ENCODE measurements around the gene SLC7A1. TPM values are rescaled to one million over a fixed set of nuclear protein-coding genes. Genes with fewer than 3 reads are reported as not detected.

Gene SLC7A1
- total and polyA plus RNA-seq, 2 of the 8 experiments (the other 6 are each of a cell fraction or from before 2014, with no cell fraction given): 26.8 to 114 TPM

DNA sequence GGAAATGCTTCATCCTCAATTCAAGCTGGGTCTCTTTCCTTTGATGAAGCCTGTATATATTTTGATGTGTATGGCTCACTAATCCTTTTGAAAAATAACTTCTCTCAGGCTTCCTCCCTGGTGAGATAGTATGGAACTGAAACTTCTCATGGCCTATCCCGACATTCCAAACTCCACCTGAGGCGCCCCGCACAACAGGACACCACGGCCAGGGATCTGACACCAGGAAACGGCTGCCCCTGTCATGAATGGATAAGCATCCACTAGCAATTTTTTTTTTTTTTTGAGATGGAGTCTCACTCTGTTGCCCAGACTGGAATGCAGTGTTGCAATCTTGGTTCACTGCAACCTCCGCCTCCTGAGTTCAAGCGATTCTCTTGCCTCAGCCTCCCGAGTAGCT, 16.4 kb downstream of the SLC7A1 start:
- WGBS, 2 experiments (ENCODE audit: extremely low coverage in 1 of 2, insufficient coverage in 1 of 2, insufficient read length in 1 of 2, insufficient replicate concordance in 2 of 2, low coverage in 1 of 2, low lambda C conversion rate in 2 of 2, missing lambda C conversion rate in 1 of 2): 84% methylated on average over 8 of the region's 8 CpGs; no CpG with 5 or more reads in 1 of the 2 experiments
- H4K20me1 ChIP-seq (replicated peaks in 1 of 2; ENCODE audit: control insufficient read depth in 1 of 2, insufficient read depth in 2 of 2, low read length in 2 of 2): peaks cover 37 to 40% of the 10 kb centered on the region in 2 experiments
- TF ChIP-seq KDM1A (IDR thresholded peaks at IDR 0.05; ENCODE audit: borderline replicate concordance, low read length) (no peak), JUND (IDR thresholded peaks at IDR 0.05; ENCODE audit: low read length) (no peak), SP1 (IDR thresholded peaks at IDR 0.05; ENCODE audit: low read depth, low read length) (no peak), EP300 (IDR thresholded peaks at IDR 0.05; ENCODE audit: borderline replicate concordance in 1 of 2, low read depth in 2 of 2, low read length in 2 of 2) (no peak), NANOG (IDR thresholded peaks at IDR 0.05; ENCODE audit: insufficient read depth, low read depth, low read length, poor library complexity, severe bottlenecking) (no peak), EGR1 (IDR thresholded peaks at IDR 0.05; ENCODE audit: borderline replicate concordance, low read depth, low read length) (no peak), RXRA (IDR thresholded peaks at IDR 0.05; ENCODE audit: insufficient read depth, low read depth, low read length) (no peak)

More for the DNA sequence above, 16.4 kb downstream of the SLC7A1 start:
- Histone ChIP-seq H2BK5ac (ENCODE audit: low read depth, low read length) (no peak overlapping the region), H3K56ac (replicated peaks; ENCODE audit: insufficient read length, low read depth, low read length) (no peak overlapping the region), H2AK5ac (ENCODE audit: low read depth, low read length) (no peak overlapping the region), H4K5ac (ENCODE audit: insufficient read length, low read depth, low read length) (no peak overlapping the region), H2BK15ac (ENCODE audit: low read length) (no peak overlapping the region), H3K4me1 (replicated peaks in 1 of 4; ENCODE audit: control insufficient read depth in 3 of 4, insufficient read depth in 4 of 4, low read length in 3 of 4) (peaks cover 18 to 29% (median 25%) of the 10 kb centered on the region in 4 experiments), H2BK20ac (ENCODE audit: low read length) (no peak overlapping the region), H4K91ac (replicated peaks; ENCODE audit: insufficient read length, low read length) (no peak overlapping the region), H3K4me3 (ENCODE audit: extremely low read depth in 1 of 4, insufficient read depth in 2 of 4, low read depth in 3 of 4, low read length in 4 of 4) (no peak overlapping the region), H3K79me1 (ENCODE audit: low read depth, low read length) (peaks cover 27% of the 10 kb centered on the region), H3K27ac (ENCODE audit: low read depth, low read length) (no peak overlapping the region), H2BK120ac (replicated peaks; ENCODE audit: low read depth, low read length) (no peak overlapping the region), H3K36me3 (ENCODE audit: control insufficient read depth in 2 of 4, insufficient read depth in 4 of 4, low read length in 3 of 4) (no peaks in the 10 kb centered on the region; a peak in 1 of 8 replicates), H2BK12ac (ENCODE audit: low read depth, low read length) (no peak overlapping the region), H2AFZ (ENCODE audit: low read length) (no peak overlapping the region), H4K8ac (ENCODE audit: extremely low read depth, insufficient read depth, low read length) (no peak overlapping the region), H3K14ac (ENCODE audit: insufficient read length) (no peak overlapping the region), H3K23me2 (ENCODE audit: low read depth, low read length) (no peaks in the 10 kb centered on the region), H3K9me3 (ENCODE audit: insufficient read depth in 2 of 2, low read depth in 1 of 2, low read length in 1 of 2) (no peaks in the 10 kb centered on the region), H3K9ac (replicated peaks in 1 of 4; ENCODE audit: extremely low read depth in 1 of 4, low read depth in 3 of 4, low read length in 3 of 4) (no peak overlapping the region), H3K27me3 (replicated peaks in 1 of 4; ENCODE audit: control insufficient read depth in 3 of 4, extremely low read depth in 1 of 4, insufficient read depth in 3 of 4, low read length in 3 of 4) (no peaks in the 10 kb centered on the region), H3K23ac (ENCODE audit: insufficient read length) (no peak overlapping the region), H3K79me2 (ENCODE audit: control insufficient read depth in 1 of 2, insufficient read depth in 2 of 2, low read length in 2 of 2) (peaks cover 57 to 100% of the 10 kb centered on the region in 2 experiments), H3K4ac (replicated peaks; ENCODE audit: insufficient read length, low read depth, low read length) (no peak overlapping the region), H3K18ac (ENCODE audit: extremely low read depth, low read length) (no peak overlapping the region), H3K4me2 (ENCODE audit: insufficient read depth in 1 of 2, low read depth in 2 of 2, low read length in 2 of 2) (no peak overlapping the region)
- ChIA-PET POLR2A (ENCODE audit: partially characterized antibody) (interaction anchor here (1.1 to 3.4 kb wide), 6 partner anchors 8 to 23 kb away, joined by 3 to 15 read pairs (median 6); partner anchors contain the start of gene SLC7A1), CTCF (ENCODE audit: partially characterized antibody) (interaction anchor here (0.9 to 1.1 kb wide), 3 partner anchors 10 to 71 kb away, joined by 4 read pairs; no protein-coding TSS in a partner anchor)
- DNase-seq (ENCODE audit: low read depth in 1 of 2, low spot score in 2 of 2) (no peak), FAIRE-seq (no peak)

All from H1 (cell line).